NCI-H146 treated with DMSO at 0.1 percent for 48 hours (cell line): ENCODE measurements around the gene TRIP13.
"Not testable (repeated sequence)": the region's sequence is repeated elsewhere in the genome, so short reads cannot be mapped to it uniquely, and the experiment has no call there.

Experiments
- DNase-seq: peaks from one replicate; lab custom pipeline; 2025; ENCODE audit not compliant: unreplicated experiment; lab: John Stamatoyannopoulos, UW

The TRIP13 gene, protein sequence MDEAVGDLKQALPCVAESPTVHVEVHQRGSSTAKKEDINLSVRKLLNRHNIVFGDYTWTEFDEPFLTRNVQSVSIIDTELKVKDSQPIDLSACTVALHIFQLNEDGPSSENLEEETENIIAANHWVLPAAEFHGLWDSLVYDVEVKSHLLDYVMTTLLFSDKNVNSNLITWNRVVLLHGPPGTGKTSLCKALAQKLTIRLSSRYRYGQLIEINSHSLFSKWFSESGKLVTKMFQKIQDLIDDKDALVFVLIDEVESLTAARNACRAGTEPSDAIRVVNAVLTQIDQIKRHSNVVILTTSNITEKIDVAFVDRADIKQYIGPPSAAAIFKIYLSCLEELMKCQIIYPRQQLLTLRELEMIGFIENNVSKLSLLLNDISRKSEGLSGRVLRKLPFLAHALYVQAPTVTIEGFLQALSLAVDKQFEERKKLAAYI

DNA sequence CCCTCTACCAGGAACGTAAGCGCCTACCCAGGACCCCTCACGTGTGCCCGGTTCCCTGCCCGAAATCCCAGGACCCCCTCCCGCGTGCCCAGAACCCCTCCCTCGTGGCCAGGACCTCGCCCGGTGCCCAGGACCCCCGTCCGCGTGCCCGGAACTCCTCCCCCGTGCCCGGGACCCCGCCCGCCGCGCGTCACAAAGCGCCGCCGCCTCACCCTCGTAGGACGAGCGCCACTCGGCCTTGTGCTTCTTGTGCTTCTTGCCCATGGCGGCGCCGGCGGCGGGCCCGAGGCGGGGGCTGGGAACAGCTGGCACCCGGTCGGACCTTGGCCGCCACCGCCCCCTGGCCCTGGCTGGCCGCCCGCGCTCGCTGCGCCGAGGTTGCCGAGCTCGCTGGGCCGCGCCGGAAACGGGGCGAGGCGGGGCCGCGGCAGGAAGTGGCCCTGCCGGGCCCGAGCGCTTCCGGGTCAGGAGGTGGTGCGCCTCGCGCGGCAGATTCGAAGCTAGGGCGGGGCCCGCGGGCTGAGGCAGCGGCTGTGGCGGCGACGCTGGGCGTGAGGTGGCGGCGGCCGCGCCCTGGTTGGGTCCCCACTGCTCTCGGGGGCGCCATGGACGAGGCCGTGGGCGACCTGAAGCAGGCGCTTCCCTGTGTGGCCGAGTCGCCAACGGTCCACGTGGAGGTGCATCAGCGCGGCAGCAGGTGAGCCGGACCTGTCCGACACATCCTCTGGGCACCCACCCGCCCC, at the start of gene TRIP13, which contains the start of gene BRD9:
Gene TRIP13, plus strand, starts transcription at position 491 of the 743 bp plus-strand sequence. Its CDS starts 115 bp downstream, at position 606.
Gene BRD9, minus strand, starts transcription at position 408 of the 743 bp plus-strand sequence. Its CDS starts 144 bp downstream, at position 264.
- DNase-seq: peak; percentile 6

DNA sequence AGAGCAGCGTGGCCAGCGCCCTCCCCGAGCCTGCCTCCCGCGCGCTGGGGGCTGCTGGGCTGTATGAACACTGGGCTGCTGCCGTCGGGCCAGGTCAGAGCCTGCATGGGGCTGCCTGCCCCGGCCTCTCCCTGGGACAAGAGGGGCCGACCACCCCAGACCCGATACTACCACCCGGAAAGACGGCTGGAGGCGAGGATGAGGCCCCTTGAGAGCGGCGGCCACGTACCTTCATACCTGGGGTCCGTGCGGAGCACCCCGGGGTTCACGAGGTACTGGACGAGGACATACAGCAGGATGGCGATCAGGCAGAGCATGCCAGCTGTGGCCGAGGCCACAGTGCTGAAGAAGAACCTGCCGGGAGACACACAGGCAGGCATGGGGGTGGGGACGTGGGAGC, 49.3 kb upstream of the TRIP13 start:
- DNase-seq: not testable (repeated sequence)

DNA sequence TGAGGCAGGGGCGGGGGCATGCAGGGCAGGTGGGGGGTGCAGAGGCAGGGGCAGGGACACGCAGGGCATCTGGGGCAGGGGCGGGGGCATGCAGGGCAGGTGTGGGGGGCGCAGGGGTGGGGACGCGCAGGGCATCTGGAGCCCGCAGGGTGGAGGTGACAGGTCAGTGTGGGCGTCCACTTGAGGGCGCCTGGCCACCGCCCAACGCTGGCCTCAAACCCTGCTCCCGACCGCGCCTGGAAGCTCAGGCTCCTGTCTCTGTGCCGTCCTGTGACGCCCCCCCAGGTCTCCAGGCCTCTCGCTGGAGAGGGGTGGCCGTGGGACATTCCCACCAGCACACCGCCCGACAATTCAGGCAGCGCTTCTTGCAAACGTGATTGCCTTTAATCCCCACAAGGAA, 48.8 kb upstream of the TRIP13 start:
- DNase-seq: not testable (repeated sequence)

DNA sequence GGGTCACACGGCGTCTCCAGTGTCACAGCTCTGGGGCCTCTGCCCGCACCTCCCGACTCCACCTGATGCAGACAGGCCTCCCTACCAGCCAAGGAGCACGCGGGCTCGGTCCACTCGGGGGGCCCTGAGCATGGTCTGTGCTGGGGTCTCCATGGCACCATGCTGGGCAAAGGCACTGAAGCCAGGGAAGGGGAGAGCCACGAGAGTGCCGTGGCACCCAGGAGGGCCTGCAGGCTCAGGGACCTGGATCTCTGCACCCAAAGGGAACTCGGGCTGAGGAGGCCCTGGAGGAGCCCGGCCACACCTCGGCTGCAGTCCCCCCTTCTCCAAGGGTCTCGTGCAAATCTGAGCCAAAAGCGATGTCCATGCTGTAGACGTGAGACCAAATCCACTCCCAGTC, 48.3 kb upstream of the TRIP13 start:
- not testable (repeated sequence) for DNase-seq

DNA sequence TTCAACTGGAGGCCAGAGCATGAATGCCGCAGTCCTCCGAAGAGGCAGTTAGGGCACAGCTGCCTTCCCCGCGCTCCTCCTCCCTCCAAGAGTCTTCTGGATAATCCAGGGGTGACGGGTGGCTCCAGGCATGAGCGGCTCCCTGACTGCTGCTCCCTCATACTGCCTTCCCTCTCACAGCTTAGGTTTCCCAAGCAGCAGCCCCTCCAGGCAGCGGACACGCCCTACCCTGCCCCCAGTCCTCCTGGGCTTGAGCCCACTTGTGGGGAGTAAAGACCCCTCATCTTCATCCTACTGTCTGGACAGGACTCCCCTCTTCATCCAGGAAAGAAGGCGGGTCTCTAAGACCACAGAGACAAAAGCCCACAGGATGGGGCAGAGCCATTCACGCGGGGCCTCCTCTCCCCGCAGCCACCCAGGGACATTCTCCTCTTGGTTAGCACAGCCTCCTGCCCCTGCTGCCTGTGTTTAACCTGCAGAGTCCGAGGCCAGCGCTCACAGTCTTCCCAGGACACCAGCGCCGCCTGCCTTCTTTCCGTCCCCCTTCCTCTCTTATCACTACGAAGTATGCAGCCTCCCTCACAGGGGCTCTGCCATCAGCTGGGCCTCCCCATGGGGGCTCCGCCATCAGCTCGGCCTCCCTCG, 47.5 kb upstream of the TRIP13 start:
- not testable (repeated sequence) for DNase-seq

DNA sequence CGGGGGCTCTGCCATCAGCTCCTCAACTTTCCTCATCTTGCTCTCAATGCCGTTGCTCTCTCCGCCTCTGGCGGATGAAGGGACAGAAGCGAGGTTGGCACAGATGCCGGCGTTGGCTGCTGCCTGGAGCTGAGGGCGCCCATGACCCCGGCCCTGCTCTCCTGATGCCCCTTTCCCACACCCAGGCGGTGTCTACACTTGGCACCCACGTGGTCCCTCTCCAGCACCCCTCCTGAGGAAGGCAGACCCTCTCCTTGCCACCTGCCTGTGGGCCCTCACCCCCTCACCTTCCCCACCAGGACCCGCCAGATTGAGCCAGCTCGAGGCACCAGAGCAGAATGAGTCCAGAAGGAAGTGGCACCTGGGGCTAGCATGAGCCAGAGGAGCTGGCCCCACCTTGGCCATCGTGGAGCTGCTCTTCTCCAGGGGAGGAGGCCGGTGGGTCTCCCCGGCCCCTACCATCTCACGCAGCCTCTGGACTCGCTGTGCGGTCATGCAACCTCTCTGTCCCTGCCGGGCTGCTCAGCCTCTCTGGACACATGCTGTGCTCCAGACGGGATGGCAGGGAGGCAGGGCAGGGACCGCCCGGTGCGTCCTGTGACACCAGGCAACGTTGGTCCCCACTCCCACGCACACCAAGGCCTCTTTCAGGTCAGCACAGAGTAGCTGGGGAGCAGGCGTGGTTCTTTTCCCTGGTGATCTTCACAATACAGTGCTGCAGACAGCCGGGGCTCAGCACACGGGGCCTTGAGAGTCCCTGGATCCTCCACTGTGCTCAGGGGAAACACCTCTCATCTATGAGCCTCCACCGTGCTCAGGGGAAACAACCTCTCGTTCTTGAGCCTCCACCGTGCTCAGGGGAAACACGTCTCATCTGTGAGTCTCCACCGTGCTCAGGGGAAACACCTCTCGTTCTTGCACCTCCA, 46.7 kb upstream of the TRIP13 start:
- not testable (repeated sequence) for DNase-seq

DNA sequence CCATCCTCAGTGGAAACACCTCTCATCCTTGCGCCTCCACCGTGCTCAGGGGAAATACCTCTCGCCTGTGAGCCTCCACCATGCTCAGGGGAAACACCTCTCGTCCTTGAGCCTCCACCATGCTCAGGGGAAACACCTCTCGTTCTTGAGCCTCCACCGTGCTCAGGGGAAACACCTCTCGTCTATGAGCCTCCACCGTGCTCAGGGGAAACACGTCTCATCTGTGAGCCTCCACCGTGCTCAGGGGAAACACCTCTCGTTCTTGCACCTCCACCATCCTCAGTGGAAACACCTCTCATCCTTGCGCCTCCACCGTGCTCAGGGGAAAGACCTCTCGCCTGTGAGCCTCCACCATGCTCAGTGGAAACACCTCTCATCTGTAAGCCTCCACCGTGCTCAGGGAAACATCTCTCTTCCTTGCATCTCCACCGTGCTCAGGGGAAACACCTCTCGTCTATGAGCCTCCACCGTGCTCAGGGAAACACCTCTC, 46.0 kb upstream of the TRIP13 start:
- DNase-seq: not testable (repeated sequence)

DNA sequence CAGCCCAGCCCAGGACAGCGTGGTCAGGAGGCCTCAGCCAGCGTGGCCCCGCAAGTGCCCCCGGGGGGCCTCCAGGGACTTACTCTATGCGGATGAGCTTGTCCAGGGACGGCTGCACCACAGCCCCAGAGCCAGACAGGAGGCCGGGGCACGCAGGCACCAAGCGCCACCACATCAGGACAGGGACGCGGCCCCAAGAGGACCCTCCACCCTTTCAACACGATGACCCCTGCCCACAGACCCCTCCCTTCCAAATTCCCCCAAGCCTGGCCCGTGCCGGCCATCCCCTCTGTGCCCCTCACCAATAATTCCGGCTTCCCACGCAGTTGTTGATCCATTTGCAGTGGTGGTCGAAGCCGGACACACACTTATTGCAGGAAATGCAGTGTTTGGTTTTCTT, 45.5 kb upstream of the TRIP13 start:
- DNase-seq: not testable (repeated sequence)

DNA sequence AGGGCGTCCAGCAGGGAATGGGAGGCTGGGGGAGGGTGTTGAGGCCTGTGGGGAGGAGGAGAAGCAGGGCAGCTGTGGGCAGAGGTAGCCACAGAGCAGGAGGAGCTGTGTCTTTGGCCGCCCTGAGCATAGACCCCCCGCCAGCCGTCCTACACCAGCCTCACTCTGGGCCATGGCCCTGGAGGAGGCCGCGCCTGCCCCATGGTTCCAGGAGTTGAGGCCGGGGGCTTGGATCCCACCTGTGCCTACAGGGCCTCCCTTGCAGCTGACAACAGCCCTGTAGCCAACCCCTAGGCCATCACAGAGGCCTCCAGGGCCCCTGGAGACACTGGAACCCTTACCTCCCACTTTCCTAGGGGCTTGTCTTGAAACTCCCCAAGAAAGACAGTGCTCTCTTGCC, 44.9 kb upstream of the TRIP13 start:
- DNase-seq: not testable (repeated sequence)

DNA sequence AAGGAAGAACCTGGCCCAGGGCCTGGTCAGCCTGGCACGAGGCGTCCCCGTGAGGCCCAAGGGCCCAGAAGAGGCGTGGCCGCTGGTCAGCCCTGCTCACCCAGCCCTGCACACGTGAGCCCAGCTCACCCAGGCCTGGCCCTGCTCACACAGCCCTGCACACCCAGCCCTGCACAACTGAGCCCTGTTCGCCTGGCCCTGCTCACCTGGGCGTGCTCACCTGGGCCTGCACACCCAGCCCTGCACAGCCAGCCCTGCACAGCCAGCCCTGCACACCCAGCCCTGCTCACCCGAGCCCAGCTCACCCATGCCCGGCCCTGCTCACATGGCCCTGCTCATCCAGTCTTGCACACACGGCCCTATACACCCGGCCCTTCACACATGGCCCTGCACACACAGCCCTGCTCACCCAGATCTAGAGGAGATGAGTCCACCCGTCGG, 44.0 kb upstream of the TRIP13 start:
- no peak for DNase-seq

DNA sequence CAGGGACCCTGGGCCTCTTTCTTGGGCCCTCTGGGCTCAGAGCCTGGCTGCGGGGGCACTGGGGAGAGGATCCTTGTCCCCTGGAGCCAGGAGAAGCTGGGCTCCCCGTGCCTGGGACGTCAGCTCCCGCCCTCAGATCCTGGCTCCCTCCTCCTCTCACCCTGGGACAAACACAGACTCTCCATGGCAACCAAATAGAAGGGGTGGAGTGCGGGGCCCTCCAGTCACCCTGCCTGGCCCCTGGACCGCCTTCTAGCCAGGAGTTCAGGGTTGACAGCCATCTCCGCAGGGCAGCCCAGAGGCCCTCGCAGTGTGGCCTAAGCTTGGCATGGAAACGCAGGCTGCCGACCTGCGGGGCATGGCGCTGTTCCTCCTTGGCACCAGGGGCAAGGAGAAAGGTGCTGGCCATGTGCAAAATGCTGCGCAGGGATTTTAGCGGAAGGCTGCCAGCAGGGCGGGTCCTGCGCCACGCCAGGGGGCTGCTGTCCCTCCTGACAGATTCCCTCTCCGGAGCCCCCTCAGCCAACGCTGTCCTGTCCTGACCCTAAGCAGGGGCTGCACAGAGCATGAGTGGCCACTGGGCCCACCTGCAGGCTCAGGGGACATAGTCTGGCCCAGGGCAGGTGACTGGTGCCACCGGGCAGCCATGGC, 42.9 kb upstream of the TRIP13 start:
- DNase-seq: no peak

DNA sequence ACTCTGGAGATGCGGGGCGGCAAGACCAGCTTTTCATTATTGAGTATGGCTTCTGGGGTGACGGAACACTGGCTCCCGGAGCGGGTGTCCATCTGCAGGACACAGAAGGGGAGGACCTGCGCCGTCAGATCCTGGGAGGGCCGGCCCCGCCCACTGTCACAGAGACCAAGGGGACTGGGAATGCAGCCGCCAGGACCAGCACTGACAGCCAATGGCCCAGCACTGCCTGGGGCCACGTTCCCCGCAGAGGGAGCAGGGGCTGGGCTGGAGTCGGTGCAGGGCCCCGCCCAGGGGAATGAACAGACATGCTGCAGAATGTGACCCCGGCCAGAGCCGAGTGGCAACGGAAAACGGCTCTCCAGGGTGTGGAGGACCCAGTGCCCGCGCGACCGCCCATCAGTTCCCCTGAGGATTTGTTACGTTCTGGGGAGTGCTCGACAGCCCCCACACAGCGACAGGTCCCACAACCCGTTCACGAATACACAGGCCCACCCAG, 42.1 kb upstream of the TRIP13 start, which contains the start of gene ZDHHC11:
Gene ZDHHC11, minus strand, starts transcription at position 476 of the 496 bp plus-strand sequence. Its CDS starts 384 bp downstream, at position 92.
- DNase-seq: peak; percentile 57

DNA sequence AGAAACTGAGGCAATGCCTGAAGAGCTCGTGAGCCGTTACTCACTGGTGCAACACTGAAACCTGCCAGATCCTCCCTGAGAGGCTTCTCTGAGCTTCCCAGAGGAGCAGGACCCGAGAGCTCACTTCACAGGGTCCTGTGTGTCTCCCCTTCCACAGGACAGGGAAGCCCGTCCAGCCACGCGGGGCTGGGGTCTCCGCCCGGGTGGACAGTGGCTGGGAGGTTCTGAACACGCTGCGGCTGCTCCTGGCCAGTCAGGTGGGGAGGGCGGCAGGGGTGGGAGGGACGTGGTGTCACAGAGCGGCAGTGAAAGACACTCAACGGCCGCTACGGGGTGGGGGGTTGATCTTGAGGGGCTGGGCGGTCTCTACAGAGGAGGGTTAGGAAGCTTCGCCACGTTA, 41.6 kb upstream of the TRIP13 start:
- no peak for DNase-seq

DNA sequence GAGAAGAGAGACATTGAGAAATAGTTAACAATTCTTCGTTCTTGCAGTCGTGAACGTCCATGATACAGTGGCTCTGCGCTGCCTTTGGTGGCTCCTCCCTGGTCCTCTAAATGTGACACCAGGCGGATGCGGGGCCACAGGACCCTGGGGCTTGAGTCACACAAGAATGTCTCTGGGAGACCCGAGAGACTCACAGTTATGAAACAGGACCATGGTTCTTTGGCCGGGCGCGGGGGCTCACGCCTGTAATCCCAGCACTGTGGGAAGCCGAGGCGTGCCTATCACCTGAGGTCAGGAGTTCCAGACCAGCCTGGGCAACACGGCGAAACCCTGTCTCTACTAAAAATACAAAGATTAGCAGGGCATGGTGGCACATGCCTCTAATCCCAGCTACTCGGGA, 41.1 kb upstream of the TRIP13 start:
- no peak for DNase-seq

DNA sequence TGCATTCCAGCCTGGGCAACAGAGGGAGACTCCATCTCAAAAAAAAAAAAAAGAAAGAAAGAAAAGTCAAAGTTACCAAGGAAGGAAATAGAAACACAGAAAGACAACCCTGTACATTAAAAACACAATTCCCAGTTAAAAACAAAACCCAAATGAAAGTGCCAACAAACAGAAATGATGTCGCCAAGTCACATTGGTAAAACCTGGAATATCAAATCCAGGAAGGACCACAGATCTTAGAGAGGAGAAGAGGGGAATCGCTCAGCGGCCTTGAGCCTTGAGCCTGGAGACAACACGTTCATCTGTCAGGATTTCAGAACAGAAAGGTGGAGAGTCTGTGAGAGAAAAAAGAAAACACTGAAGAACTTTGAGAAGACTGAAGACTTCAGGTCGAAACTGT, 40.7 kb upstream of the TRIP13 start:
- no peak for DNase-seq

DNA sequence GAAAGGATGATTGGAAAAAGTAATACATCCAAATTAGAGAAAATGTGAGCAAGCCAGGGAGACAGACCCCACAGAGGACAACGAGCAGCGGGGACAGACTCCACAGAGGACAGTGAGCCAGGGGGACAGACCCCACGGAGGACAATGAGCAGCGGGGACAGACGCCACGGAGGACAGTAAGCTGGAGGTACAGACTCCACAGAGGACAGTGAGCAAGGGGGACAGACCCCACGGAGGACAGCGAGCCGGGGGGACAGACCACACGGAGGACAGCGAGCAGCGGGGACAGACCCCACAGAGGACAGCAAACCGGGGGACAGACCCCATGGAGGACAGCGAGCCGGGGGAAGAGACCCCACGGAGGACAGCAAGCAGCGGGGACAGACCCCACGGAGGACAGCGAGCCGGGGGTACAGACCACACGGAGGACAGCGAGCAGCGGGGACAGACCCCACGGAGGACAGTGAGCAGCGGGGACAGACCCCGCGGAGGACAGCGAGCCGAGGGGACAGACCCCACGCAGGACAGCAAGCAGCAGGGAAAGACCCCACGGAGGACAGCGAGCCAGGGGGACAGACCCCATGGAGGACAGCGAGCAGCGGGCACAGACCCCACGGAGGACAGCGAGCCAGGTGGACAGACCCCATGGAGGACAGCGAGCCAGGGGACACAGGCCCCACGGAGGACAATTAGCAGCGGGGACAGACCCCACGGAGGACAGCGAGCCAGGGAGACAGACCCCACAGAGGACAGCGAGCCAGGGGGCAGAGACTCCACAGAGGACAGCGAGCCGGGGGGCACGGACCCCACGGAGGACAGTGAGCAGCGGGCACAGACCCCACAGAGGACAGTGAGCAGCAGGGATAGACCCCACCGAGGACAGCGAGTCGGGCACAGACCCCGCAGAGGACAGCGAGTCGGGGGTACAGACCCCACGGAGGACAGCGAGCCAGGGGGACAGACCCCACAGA, 40.0 kb upstream of the TRIP13 start:
- DNase-seq: no peak

DNA sequence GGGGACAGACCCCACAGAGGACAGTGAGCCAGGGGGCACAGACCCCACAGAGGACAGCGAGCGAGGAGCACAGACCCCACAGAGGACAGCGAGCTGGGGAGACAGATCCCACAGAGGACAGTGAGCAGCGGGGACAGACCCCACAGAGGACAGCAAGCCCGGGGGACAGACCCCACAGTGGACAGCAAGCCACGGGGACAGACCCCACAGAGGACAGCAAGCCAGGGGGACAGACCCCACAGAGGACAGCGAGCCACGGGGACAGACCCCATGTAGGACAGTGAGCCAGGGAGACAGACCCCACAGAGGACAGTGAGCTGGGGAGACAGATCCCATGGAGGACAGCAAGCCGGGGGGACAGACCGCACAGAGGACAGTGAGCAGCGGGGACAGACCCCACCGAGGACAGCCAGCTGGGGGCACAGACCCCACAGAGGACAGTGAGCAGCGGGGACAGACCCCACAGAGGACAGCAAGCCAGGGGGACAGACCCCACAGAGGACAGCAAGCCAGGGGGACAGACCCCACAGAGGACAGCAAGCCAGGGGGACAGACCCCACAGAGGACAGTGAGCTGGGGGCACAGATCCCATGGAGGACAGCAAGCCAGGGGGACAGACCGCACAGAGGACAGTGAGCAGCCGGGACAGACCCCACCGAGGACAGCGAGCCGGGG, 39.1 kb upstream of the TRIP13 start:
- DNase-seq: not testable (repeated sequence)

DNA sequence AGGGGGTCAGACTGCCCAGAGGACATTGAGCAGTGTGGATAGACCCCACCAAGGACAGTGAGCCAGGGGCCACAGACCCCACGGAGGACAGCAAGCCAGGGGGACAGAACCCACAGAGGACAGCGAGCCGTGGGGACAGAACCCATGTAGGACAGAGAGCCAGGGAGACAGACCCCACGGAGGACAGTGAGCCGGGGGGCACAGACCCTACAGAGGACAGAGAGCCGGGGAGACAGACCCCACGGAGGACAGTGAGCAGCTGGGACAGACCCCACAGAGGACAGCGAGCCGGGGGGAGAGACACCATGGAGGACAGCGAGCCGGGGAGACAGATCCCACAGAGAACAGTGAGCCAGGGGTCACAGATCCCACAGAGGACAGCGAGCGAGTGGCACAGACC, 38.5 kb upstream of the TRIP13 start:
- DNase-seq: no peak
